Keratinocyte (primary cell): ENCODE measurements around the gene TGOLN2.

Experiments
- EZH2 ChIP-seq: IDR thresholded peaks from one replicate; pipeline ENCODE4 v1.6.1; 2012; ENCODE audit warnings: inconsistent platforms, mild to moderate bottlenecking, low read length, moderate library complexity
- TF ChIP-seq, protein P1 (sequence below), 3 experiments: IDR thresholded peaks in 1 of 3; conservative IDR thresholded peaks in 1 of 3; optimal IDR thresholded peaks in 1 of 3; 2 replicates in 2 of 3; 3 replicates in 1 of 3; pipeline versions ENCODE3 to v1.5.1; 2011; ENCODE audit warnings: low read length in 3 of 3, mild to moderate bottlenecking in 3 of 3, moderate library complexity in 2 of 3, control low read depth in 1 of 3, inconsistent platforms in 1 of 3; ENCODE audit not compliant: insufficient read depth in 2 of 3; ENCODE audit errors: extremely low read depth in 1 of 3

DNA sequence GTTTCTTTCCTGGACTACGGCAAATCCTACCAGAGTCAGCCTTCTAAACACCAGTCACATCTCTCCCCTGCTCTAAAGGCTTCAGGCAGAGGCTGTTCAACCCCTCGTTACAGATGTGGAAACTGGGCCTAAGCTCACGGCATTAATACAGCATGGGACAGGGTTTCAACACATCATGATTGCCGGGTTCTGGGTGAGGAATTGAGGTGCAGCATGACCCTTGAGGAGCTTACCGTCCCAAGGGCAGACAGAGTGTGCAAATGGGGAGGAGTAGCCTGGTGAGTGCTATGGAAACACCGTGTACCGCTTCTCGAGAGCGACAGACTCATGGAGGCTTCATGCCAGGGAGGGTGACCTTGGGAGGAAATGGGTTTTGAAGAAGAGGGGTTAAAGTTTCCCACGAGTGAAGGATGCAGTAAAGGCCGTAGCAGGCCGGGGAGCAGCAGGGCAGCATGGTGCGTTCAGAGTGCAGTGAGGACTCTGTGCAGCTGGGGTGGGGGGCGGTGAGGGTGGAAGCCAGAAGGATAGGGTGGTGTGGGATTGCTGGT, 51.1 kb downstream of the TGOLN2 start:
- no peak for TF ChIP-seq EZH2
- TF ChIP-seq, protein P1, sequence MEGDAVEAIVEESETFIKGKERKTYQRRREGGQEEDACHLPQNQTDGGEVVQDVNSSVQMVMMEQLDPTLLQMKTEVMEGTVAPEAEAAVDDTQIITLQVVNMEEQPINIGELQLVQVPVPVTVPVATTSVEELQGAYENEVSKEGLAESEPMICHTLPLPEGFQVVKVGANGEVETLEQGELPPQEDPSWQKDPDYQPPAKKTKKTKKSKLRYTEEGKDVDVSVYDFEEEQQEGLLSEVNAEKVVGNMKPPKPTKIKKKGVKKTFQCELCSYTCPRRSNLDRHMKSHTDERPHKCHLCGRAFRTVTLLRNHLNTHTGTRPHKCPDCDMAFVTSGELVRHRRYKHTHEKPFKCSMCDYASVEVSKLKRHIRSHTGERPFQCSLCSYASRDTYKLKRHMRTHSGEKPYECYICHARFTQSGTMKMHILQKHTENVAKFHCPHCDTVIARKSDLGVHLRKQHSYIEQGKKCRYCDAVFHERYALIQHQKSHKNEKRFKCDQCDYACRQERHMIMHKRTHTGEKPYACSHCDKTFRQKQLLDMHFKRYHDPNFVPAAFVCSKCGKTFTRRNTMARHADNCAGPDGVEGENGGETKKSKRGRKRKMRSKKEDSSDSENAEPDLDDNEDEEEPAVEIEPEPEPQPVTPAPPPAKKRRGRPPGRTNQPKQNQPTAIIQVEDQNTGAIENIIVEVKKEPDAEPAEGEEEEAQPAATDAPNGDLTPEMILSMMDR (optimal IDR thresholded peaks at IDR 0.05 in 1 of 3, IDR thresholded peaks at IDR 0.05 in 1 of 3, conservative IDR thresholded peaks at IDR 0.05 in 1 of 3; ENCODE audit: extremely low read depth in 1 of 3, insufficient read depth in 2 of 3, low read length in 3 of 3) = no peak
